Measurements from ENCODE around the gene CSNK1E.
"Not testable (repeated sequence)": the region's sequence is repeated elsewhere in the genome, so short reads cannot be mapped to it uniquely, and the experiment has no call there.

Gene CSNK1E

DNA sequence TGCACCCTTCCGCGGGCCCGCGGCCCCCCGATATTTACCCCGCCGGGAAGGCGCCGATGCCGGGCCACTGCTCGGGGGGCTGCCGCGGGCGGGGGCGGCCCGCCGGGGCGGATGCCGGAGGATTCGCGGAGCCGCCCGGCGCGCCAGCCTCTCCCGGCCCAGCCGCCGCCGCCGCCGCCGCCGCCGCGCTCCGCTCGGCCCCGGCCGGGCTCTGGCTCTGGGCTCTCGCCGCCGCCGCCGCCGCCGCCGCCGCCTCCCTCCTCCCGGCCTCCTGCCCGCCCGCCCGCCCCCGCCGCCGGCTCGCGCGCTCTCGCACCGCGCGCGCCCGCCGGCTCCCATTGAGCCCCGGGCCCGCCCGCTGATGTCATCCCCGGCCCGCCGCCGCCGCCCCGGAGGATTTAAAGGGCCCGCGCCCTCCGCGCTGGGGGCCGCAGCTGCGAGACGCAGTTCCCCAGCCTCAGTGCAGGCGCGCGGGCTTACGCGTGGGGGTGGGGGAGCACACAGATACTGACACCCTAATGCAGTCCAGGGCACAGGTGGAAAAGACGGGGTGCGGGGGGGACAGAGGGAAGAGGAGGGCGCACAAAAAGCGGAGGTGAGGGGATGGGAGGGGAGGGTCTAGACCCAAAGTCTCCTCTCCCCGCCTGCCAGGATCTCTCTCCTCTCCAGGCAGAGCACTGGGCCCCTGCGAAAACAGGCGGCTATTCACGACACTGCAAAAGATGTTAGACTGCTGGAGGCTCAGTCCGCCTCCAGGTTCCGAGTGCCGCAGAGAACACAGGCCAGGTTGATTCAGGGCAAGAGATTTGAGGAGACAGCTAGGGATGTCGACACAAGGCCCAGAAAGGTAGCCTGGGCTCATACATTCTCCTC lies at the start of gene CSNK1E:
CSNK1E (minus strand) TSS at position 312 of the 873 bp plus-strand sequence. CDS start 3,276 bp downstream, outside the sequence.
- WGBS (ENCODE audit: insufficient coverage, insufficient read length) = no CpG with 5 or more reads among the region's 98 CpGs
- Histone ChIP-seq H3K27ac (ENCODE audit: low read length) (peak within 1 kb of the TSS; percentile 1), H3K4me1 (ENCODE audit: control insufficient read depth, insufficient read depth, low read length) (peaks cover 11% of the 10 kb centered on the region), H3K27me3 (ENCODE audit: control insufficient read depth, insufficient read depth, low read length) (no peaks in the 10 kb centered on the region), H3K9me3 (ENCODE audit: control insufficient read depth, insufficient read depth, low read length) (no peaks in the 10 kb centered on the region), H3K4me3 (ENCODE audit: low read length) (peak within 1 kb of the TSS; percentile 92), H3K36me3 (ENCODE audit: control insufficient read depth, insufficient read depth, low read length) (peaks cover 9% of the 10 kb centered on the region)
- DNase-seq (ENCODE audit: low read depth, low spot score) = no peak

- WGBS (ENCODE audit: insufficient coverage, insufficient read length) = no CpG with 5 or more reads among the region's 3 CpGs
- H3K36me3 ChIP-seq (ENCODE audit: control insufficient read depth, insufficient read depth, low read length); H3K27me3 ChIP-seq (ENCODE audit: control insufficient read depth, insufficient read depth, low read length); H3K4me1 ChIP-seq (ENCODE audit: control insufficient read depth, insufficient read depth, low read length); H3K4me3 ChIP-seq (ENCODE audit: low read length); H3K9me3 ChIP-seq (ENCODE audit: control insufficient read depth, insufficient read depth, low read length); H3K27ac ChIP-seq (ENCODE audit: low read length); DNase-seq (ENCODE audit: low read depth, low spot score): not testable (repeated sequence)
Measured at GRCh38 chr22:38365829-38366228, 48.6 kb upstream of the CSNK1E start.

- H3K36me3 ChIP-seq (ENCODE audit: control insufficient read depth, insufficient read depth, low read length); H3K4me3 ChIP-seq (ENCODE audit: low read length); H3K4me1 ChIP-seq (ENCODE audit: control insufficient read depth, insufficient read depth, low read length); DNase-seq (ENCODE audit: low read depth, low spot score); H3K9me3 ChIP-seq (ENCODE audit: control insufficient read depth, insufficient read depth, low read length); H3K27ac ChIP-seq (ENCODE audit: low read length); H3K27me3 ChIP-seq (ENCODE audit: control insufficient read depth, insufficient read depth, low read length): not testable (repeated sequence)
- WGBS (ENCODE audit: insufficient coverage, insufficient read length) = no CpG with 5 or more reads among the region's 3 CpGs
Measured at GRCh38 chr22:38365174-38365573, 47.9 kb upstream of the CSNK1E start.

GRCh38 chr22:38360560-38360959 lies 43.3 kb upstream of the CSNK1E start:
- H3K4me3 ChIP-seq (ENCODE audit: low read length); H3K27me3 ChIP-seq (ENCODE audit: control insufficient read depth, insufficient read depth, low read length); H3K9me3 ChIP-seq (ENCODE audit: control insufficient read depth, insufficient read depth, low read length); H3K27ac ChIP-seq (ENCODE audit: low read length); H3K4me1 ChIP-seq (ENCODE audit: control insufficient read depth, insufficient read depth, low read length); DNase-seq (ENCODE audit: low read depth, low spot score); H3K36me3 ChIP-seq (ENCODE audit: control insufficient read depth, insufficient read depth, low read length): not testable (repeated sequence)
- no CpG with 5 or more reads among the region's 2 CpGs for WGBS (ENCODE audit: insufficient coverage, insufficient read length)

DNA sequence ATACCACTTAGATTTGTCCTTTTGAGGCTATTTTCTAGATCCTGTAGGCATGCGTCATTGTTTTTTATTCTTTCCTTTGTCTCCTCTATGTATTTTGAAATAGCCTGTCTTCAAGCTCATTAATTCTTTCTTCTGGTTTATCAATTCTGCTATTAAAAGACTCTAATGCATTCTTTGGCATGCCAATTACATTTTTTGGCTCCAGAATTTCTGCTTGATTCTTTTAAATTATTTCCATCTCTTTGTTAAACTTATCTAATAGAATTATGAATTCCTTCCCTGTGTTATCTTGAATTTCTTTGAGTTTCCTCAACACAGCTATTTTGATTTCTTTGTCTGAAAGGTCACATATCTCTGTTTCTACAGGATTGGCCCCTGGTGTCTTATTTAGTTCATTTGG lies 42.6 kb upstream of the CSNK1E start:
- DNase-seq (ENCODE audit: low read depth, low spot score); H3K9me3 ChIP-seq (ENCODE audit: control insufficient read depth, insufficient read depth, low read length); H3K36me3 ChIP-seq (ENCODE audit: control insufficient read depth, insufficient read depth, low read length); H3K4me3 ChIP-seq (ENCODE audit: low read length); H3K27me3 ChIP-seq (ENCODE audit: control insufficient read depth, insufficient read depth, low read length); H3K4me1 ChIP-seq (ENCODE audit: control insufficient read depth, insufficient read depth, low read length); H3K27ac ChIP-seq (ENCODE audit: low read length): not testable (repeated sequence)
- WGBS (ENCODE audit: insufficient coverage, insufficient read length) = no CpG with 5 or more reads among the region's 1 CpG

DNA sequence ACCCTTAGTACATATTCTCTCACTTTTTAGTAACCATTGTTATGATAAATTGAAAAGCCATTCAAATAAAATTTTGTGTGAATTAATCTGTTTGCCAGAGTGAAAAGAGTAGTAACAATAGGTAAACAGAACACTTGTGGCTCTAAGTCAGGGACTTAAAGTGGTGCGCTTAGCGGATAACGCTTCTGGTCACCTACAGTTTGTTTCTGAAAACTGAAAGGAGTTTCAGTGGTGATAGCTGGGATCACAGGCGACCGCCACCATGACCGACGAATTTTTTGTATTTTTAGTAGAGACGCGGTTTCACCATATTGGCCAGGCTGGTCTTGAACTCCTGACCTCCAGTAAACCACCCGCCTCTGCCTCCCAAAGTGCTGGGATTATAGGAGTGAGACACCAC lies 40.7 kb upstream of the CSNK1E start:
- not testable (repeated sequence) for H3K4me3 ChIP-seq (ENCODE audit: low read length); H3K36me3 ChIP-seq (ENCODE audit: control insufficient read depth, insufficient read depth, low read length); DNase-seq (ENCODE audit: low read depth, low spot score); H3K27me3 ChIP-seq (ENCODE audit: control insufficient read depth, insufficient read depth, low read length); H3K4me1 ChIP-seq (ENCODE audit: control insufficient read depth, insufficient read depth, low read length); H3K27ac ChIP-seq (ENCODE audit: low read length); H3K9me3 ChIP-seq (ENCODE audit: control insufficient read depth, insufficient read depth, low read length)
- no CpG with 5 or more reads among the region's 10 CpGs for WGBS (ENCODE audit: insufficient coverage, insufficient read length)

GRCh38 chr22:38355275-38355674 lies 38.0 kb upstream of the CSNK1E start:
- peaks cover 12% of the 10 kb centered on the region; the same call in 1 of the 2 replicates for H3K4me1 ChIP-seq (ENCODE audit: control insufficient read depth, insufficient read depth, low read length)
- H3K9me3 ChIP-seq (ENCODE audit: control insufficient read depth, insufficient read depth, low read length) = no peaks in the 10 kb centered on the region
- no peaks in the 10 kb centered on the region for H3K27me3 ChIP-seq (ENCODE audit: control insufficient read depth, insufficient read depth, low read length)
- DNase-seq (ENCODE audit: low read depth, low spot score) = no peak
- H3K36me3 ChIP-seq (ENCODE audit: control insufficient read depth, insufficient read depth, low read length) = 0 out of 2 replicates have a peak, but pooled peaks cover 2% of the 10 kb centered on the region
- no CpG with 5 or more reads among the region's 14 CpGs for WGBS (ENCODE audit: insufficient coverage, insufficient read length)
- no peak overlapping the region for H3K4me3 ChIP-seq (ENCODE audit: low read length)
- H3K27ac ChIP-seq (ENCODE audit: low read length) = no peak overlapping the region

DNA sequence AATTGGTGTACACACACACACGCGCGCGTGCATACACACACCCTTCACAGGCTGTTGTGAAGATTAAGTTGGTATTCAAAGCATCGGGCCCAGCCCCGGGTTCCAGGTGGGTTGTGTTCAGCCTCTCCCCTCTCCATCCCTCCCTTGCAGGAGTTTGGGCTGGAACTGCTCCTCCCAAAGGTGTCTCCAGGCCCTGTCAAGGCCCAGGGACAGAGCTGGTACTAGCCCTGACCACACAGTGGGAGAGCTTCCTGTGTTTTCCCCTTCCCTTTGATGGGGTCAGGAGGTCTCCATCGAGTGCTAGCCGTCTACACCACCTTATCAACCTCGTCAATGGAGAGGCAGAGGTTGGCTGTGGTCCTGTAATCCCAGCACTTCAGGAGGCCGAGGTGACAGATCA lies 36.5 kb upstream of the CSNK1E start:
- no peak for DNase-seq (ENCODE audit: low read depth, low spot score)
- WGBS (ENCODE audit: insufficient coverage, insufficient read length) = no CpG with 5 or more reads among the region's 10 CpGs

DNA sequence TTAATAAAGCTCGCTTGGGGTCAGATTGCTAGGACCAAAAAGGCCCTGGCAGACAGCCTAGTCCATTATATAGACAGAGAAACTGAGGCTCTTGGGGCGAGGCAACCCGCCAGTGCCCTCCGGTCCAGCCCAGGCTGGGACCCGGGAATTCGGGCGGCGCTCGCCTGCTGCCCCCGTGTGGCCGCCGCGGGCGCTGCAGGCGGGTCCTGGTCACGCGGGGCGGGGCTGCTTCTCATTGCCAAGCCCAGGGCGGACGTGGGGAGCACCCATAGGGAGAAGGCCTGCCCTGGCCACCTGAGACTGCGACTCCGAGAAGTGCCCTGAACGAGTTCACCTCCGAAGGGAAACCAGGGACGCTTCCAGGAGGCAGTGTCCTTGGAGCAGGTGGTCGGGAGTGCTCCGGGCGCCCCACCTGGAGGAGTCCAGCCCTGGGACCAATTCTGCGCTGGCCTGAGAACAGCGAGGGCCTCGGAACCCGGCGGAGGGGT lies 36.0 kb upstream of the CSNK1E start:
- Histone ChIP-seq H3K9me3 (ENCODE audit: control insufficient read depth, insufficient read depth, low read length) (no peaks in the 10 kb centered on the region), H3K4me1 (ENCODE audit: control insufficient read depth, insufficient read depth, low read length) (peaks cover 14% of the 10 kb centered on the region; the same call in 1 of the 2 replicates), H3K27me3 (ENCODE audit: control insufficient read depth, insufficient read depth, low read length) (no peaks in the 10 kb centered on the region), H3K27ac (ENCODE audit: low read length) (no peak overlapping the region), H3K36me3 (ENCODE audit: control insufficient read depth, insufficient read depth, low read length) (0 out of 2 replicates have a peak, but pooled peaks cover 2% of the 10 kb centered on the region), H3K4me3 (ENCODE audit: low read length) (no peak overlapping the region)
- no peak for DNase-seq (ENCODE audit: low read depth, low spot score)
- WGBS (ENCODE audit: insufficient coverage, insufficient read length) = no CpG with 5 or more reads among the region's 33 CpGs

More for the DNA sequence above, 36.5 kb upstream of the CSNK1E start:
- no peaks in the 10 kb centered on the region for H3K9me3 ChIP-seq (ENCODE audit: control insufficient read depth, insufficient read depth, low read length)
- no peak overlapping the region for H3K27ac ChIP-seq (ENCODE audit: low read length)
- 0 out of 2 replicates have a peak, but pooled peaks cover 2% of the 10 kb centered on the region for H3K36me3 ChIP-seq (ENCODE audit: control insufficient read depth, insufficient read depth, low read length)
- H3K4me1 ChIP-seq (ENCODE audit: control insufficient read depth, insufficient read depth, low read length) = peaks cover 13% of the 10 kb centered on the region; the same call in 1 of the 2 replicates
- H3K27me3 ChIP-seq (ENCODE audit: control insufficient read depth, insufficient read depth, low read length) = no peaks in the 10 kb centered on the region
- no peak overlapping the region for H3K4me3 ChIP-seq (ENCODE audit: low read length)

DNA sequence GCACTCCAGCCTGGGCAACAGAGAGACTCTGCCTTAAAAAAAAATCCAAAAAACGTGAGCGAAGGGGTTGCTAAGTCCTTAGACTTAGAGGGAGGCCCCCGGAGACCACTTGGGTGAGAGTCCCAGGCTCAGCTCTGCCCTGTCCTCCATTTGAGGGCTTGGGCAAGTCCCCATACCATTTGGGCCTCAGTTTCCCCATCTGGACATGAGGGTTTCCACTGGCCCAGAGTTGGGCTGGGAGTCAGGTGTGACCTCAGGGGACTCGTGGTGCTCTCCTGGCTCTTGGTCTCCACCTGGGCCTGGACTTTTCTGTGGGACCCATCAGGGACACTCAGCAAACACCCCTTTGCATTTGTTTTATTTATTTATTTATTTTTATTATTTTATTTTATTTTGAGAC lies 35.2 kb upstream of the CSNK1E start:
- no peak for DNase-seq (ENCODE audit: low read depth, low spot score)

More for the DNA sequence above, 35.2 kb upstream of the CSNK1E start:
- Histone ChIP-seq H3K27ac (ENCODE audit: low read length) (no peak overlapping the region), H3K36me3 (ENCODE audit: control insufficient read depth, insufficient read depth, low read length) (0 out of 2 replicates have a peak, but pooled peaks cover 2% of the 10 kb centered on the region), H3K4me3 (ENCODE audit: low read length) (no peak overlapping the region), H3K4me1 (ENCODE audit: control insufficient read depth, insufficient read depth, low read length) (peaks cover 14% of the 10 kb centered on the region; the same call in 1 of the 2 replicates), H3K27me3 (ENCODE audit: control insufficient read depth, insufficient read depth, low read length) (no peaks in the 10 kb centered on the region), H3K9me3 (ENCODE audit: control insufficient read depth, insufficient read depth, low read length) (no peaks in the 10 kb centered on the region)
- WGBS (ENCODE audit: insufficient coverage, insufficient read length) = no CpG with 5 or more reads among the region's 4 CpGs

Data from iPS DF 6.9 (cell line).